A172 (cell line): ENCODE results near the gene NUP50. TPM values are rescaled to one million over a fixed set of nuclear protein-coding genes. Genes with fewer than 3 reads are reported as not detected.
A peak's percentile ranks its signal among the peaks of the same experiment; 100 is the strongest.

Source experiments
- DNase-seq: peaks from one replicate; pipeline ENCODE4 v3.0.0-alpha.2; 2015; ENCODE audit warnings: low spot score
- total RNA-seq: library from RNA; depleted of rRNA; stranded (reverse); fragments of >200 nt; shearing (Covaris generic); gene quantifications from 2 replicates; pipeline ENCODE4 v1.2.3, GENCODE V29; 2014

NUP50 gene
- total RNA-seq, 1 experiment from 2014 or later, result 51.5 TPM

DNA sequence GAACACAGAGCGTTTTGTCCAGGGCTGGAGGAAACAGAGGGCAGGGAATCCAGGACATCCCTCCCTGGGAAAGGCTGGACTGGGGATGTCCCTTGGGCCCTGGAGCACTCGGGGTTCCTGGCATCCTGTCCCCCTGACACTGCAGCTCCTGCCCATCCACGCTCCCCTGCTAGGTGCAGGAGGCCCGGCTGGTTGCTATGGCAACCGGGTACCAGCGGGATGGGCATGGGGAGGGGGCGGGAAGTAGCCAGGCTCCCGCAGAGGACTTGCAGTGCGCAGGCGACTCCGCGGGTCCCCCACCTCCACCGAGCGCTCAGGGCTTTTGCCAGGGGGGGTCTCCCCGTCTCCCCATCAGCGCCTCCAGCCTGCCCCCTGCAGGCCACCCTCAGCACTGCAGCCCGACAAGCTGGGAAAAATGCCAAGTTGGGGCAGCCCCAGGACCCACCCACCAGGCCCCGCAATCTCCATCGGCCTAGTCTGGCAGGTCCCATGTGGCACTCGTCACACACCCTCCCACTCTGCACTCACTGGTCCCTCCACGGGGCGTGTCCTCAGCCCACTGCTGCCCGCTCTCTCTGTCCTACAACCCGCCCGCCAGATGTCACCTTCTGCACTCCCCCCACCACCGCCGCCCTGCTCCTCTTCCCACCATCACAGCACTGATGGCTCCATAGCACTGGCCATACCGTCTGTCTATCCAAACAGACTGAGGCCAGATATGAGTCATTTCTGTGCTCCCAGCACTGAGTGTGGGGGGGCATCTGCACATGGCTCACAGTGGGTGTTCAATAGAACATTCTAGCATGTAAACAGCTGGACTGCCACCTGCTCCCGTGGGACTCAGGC is 45.5 kb downstream of the NUP50 start:
- peak; percentile 49 for DNase-seq

DNA sequence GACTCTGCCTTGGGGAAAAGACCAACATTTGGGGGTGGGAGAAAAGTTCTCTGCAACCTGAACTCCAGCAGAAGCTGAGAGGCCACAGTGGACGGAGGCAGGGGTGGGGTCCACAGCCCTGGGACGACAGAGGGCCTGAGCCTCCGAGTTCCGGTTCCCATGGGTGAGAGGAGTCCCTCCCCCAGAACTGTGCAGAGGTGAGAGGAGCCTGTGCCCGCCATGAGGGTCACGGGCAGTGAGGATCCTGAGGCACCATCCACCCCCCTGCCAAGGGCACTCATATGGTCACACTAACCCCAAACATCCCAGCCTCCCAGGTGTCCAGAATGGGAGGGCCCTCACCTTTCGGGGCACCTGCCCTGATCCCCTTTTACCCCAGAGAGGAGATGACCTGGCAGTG is 46.4 kb downstream of the NUP50 start:
- DNase-seq, result no peak

DNA sequence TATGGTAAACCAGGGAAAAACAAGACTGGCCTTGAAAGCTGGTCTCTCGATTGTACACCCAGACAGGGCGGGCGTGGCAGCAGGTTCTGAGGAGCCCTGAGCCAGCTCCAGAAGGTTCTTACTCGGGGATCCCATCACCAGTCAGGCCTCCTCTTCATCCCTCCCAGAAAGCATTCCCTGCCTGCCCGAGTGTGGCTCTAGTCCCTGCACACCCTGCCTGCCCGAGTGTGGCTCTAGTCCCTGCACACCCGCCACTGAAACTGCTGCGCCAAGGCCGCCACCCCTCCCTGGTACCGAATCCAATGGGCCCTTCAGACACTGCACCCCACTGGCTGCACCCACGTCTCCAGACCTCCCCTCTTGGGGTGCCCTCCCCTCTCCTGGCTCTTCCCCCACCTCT is 46.9 kb downstream of the NUP50 start:
- no peak for DNase-seq

DNA sequence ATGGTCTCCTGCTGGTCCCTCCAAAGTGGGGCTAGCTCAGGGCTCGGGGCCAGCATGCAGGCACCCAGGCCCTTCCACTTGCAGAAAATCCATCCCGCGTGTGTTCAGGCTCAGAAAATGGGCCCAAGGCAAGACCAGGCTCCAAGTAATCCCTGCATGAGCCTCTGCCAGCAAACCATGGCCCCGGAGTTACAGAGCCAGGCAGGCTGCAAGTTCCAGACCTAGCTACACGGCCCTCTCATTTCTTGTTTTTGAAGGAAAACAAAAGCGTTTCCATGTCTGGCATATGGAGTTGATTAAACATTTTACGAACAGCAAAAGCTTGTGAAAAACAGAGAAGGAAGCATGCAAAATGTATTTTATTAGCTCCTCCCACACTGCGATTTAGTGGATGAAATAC is 47.3 kb downstream of the NUP50 start:
- DNase-seq, result no peak

DNA sequence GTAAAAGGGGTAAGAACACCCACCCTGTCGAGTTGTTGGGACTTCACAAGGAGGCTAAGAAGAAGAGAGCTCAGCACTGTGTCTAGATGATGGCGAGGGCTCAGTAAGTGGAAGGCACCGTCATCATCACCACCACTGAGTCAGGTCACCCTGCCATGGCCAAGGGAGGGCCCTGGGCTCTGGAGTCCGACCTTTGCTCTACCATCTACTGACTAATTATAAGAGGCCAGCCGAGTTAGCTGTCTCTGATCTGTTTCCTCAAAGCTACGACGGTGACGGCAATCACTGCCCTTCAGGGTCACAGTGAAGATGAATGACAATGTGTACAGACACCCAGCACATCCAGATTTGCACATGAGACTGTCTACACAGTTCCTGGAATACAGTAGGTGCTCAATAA is 47.7 kb downstream of the NUP50 start:
- no peak for DNase-seq

DNA sequence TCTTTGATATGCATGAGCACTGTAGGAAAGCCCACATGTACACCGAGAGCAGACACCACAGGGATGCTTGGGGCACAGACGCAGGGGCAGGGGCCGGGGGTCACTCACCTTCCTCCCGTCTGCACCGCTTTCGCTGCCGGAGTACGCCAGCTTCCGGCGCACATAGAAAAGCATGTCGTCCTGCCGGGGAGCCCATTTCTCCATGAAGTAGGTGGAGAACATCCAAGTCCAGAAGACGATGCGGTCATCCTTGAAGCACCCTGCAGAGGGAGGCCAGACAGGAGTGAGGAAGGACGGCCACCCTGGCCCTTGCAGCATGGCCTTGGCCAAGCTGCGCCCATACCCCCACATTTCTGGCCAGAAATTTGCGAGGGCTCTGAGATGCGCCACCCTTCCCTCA is 48.1 kb downstream of the NUP50 start:
- DNase-seq, result peak; percentile 29

DNA sequence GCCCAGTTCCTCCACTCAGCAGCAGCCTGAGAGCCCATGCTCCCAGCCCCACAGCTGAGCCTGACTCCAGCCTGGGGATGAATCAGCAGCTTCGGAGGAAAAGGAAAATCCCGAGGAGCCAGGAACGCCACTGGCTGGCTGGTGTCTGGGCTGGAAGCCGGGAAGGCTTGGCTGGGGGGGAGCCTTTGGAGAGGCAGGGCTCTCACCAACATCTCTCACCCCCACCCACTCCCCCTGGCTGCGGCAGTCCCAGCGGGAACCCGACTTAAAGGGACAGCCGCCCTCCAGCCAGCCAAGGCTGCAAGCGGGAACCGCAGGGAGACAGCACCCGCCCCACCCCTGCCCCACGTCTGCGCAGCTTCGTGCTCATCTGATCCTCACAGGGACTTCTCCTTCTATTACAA is 48.6 kb downstream of the NUP50 start:
- peak; percentile 78 for DNase-seq

DNA sequence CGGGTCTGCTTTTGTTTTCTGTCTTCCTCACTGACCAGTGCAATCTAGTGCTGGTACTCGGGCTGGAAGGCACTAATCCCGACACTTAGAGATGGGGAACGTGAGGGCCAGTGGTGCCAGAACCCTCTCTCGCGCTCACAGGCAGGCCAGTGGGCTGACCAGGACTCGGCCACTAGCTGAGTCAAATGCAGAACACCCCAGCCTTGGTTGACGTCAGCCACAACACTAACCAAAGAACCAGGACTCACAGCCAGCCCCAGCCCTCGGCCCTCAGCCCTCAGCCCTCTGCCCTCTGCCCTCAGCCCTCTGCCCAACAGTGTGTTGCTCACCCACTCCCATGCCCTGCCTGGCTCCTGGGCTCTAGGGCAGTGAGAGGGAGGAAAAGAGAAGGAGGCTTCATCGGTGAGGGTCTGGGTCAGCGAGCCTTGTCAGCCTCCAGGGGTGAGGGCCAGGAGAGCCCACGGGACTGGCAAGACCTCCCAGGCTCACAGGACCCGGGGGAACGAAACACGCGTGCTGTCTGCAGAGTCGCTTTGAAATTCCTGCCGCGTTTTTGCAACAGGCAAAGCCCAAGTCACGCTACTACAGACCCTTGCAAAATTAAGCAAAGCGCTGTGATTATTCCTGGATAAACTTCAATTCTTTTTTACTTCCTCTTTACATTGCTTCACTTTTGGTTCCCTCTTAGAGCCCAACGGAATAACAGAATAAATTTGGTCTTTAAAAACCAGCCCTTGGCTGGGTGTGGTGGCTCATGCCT is 49.4 kb downstream of the NUP50 start:
- peak; percentile 27 for DNase-seq

DNA sequence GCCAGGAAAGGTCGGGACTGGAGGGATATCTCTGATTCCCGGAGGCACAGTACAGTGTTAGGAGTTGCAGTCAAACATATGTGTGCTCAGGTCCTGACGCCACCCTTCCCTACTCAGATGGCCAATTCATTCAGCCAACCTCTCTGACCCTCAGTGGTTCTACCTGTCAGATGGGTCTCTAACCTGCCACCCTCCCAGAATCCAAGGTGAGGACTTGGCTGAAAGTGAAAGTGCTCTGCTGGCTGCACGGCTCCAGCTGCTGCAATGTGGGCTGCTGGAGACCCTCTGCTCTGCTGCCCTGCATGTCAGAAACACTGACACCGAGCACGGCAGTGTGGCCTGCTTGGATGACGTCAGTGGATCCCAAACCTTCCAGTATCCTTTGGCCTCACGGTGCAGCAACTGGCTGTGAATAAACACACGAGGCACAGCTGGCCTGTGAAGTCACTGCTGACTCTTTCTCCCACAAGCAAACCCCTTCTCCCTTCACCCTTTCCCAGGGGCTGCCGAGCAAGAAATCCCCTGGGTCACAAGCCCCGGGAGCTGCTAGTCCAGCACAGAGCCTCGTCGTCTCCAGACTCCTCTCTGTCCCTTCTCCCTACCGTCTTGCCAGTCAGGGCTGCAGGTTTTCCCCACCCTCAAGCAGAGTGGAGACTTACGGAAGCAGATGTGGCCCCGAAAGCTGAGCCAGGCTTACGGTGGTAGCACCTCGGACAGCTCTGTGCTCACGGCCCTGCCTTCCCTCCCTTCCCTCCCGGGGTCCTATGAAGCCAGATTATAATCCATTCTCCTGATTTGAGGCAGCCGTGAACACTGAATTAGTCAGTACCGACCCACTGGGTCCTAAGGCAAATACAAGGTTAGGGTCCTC is 52.6 kb downstream of the NUP50 start:
- no peak for DNase-seq

DNA sequence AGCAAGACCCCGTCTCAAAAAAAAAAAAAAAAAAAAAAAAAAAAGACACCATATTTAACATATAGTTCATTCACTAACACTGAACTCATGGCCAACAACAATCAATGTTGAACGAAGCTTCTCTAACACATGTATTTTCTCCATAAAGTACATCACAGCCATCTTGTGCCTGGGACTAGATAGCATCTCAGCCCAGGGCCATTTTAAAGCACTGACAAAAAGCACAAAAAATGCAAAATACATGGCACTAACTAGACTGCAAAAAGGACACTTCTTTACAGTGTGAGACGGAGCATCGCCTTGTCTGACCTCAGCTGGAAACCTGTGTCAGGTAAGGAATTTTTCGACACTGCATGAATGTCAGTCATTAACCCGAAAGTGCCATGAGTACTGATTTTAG is 53.6 kb downstream of the NUP50 start:
- no peak for DNase-seq

DNA sequence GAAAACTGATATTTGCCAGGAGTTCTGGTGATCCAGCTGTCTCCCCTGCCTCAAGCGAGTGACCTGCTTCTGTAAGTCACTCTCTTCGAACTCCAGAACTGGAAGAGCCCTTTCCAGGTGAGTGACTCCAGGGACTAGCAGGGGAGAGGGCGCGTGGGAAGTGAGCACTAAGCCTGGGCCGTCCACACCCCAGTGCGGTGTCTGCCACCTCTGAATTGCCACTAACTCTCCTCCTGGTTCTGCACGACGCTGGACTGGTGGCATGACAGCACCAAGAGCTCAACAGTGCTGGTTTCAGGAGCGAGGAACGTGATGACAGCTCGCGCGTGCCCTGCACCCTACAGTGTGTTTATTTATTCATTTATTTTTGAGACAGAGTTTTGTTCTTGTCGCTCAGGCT is 54.1 kb downstream of the NUP50 start:
- no peak for DNase-seq

DNA sequence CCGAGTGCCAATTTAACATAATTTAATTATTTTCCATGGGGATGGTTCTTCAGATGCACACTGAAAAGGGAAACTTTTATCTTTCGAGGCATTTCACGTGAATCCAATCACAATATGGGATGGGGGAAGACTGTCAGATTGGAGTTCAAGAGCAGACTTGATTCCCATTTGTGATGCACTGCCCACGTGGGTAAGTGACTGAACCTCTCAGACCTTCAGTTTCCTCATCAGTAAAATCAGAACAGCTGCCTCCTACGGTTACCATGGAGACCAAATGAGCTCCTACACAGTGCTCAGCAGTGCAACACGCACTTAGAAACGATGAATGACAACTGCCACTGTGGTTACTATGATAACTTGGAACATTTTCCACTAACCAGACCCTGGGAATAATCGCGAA is 55.3 kb downstream of the NUP50 start:
- no peak for DNase-seq

DNA sequence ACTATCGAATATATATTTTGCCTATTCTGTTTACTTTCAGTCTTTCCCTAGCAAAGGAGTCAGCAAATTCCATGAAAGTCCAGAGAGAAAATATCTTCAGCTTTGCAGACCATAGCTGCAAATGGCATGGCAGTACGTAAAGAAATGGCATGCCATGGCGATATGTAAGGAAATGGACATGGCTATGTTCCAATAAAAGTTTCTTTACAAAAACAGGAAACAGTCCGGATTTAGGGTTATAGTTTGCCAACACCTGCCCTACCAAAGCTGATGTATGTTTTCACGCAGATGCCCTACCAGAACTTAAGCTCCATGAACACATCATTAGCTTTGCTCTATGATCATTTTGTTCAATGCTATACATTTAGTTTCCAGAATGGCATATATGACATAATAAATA is 57.5 kb downstream of the NUP50 start:
- DNase-seq, result no peak

DNA sequence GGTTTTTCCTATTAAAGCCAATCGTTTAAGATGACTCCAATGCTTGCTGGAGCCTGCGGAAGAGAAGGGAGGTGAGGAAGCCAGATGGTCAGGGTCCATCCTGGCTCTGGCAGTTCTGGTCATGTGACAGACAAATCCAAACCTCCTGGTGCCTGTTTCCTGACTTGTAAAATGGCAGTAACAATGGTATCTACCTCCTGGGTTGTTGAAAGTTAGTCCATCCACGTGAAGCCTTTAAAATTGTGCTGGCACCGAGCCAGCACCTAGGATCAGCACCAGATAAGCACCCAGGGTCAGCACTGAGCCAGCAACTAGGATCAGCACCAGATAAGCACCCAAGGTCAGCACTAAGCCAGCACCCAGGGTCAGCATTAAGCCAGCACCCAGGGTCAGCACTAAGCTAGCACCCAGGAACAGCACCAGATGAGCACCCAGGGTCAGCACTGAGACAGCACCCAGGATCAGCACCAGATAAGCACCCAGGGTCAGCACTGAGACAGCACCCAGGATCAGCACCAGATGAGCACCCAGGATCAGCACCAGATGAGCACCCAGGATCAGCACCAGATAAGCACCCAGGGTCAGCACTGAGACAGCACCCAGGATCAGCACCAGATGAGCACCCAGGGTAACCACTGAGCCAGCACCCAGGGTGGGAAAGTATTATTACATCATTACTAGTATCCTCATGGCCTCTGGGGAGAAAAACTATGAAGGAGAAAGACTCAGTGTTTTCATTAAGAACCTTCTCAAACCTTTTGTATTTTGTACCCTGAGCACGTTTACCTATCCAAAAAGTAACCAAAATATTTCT is 59.8 kb downstream of the NUP50 start:
- no peak for DNase-seq

DNA sequence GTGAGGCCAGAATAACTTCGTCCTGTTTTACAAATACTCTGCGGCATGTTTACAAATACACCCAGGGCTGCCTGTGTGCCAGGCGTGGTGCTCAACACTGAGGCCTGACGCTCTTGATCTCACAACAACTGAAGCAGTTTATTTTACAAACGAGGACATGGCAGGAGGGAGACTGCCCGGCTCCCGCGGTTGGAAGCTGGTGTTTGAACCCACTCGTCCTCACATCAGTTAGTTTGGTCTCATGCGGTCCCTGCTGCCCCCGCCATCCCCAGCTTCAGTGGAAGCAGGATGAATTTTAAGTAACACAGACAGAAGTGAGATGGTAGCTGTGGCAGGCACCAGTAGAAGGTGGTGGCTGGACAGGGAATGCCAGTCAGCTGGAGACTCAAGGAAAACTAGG is 60.6 kb downstream of the NUP50 start:
- no peak for DNase-seq

DNA sequence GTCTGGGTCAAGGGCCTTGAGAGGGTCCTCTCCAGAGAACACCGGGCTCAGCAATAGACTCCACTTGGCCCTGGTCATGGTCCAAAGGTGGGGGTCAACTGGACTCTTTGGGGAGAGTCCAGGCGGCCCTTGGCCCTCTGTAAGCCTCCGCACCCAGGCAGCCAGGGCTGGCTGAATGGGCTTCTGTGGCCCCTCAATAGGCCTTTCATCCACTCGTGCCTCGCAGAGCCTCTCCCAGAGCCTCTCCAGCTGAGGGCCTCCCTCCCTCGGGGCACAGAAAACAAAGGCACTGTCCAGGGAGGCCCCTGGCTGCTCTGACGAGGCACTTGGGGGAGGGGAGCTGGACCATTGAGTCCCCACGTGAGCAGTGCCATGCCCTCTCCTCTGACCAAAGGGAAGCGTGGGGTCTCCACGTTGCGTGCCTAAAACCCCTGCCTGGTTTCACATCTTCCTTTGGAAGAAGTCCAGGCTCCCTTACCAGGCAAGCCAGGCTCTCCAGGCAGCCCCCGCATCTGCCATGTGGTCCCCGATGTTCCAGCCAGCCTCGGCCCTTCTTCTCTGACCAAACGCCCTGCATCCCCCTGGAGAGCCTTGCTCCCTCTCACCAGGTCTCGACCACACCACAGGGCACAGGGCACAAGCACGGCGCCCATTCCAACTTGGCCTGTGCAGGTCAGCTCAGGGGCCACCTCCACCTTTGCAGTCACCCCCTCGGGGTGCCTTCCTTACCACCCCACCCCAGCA is 61.4 kb downstream of the NUP50 start:
- DNase-seq, result no peak

DNA sequence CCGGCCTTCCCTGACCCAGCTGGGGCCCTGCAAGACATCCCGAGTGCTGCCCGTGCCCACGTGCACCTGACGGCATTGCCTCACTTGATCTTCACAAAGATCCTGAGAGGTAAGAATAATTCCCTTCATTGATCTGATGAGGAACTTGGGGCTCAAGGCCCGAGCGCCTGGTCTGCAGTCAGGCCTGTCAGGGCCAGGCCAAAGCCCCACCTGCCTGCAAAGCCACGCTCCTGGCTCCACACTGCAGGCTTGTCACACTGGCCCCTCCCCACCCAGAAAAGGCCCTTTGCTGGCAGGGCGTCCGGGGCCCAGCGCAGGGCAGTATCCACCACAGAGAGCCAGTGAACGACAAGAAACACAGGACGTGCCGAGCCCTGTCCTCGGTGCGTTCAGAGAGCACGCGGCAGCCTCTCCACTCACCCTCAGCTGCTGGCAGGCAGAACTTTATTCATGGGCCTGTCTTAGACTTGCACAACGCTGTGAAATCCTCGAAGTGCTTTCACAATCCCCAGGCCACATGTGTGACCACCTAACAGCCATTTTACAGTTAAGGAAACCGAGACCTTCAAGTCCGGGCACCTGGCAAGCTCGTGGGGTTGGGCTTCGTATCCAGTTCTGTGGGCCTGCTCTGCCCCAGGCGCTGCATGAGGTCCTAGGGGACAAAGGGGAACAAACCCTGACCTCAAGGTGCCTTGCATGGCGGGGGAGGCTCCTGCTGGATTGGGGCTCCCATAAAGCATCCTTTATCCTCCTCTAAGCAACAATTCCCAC is 62.2 kb downstream of the NUP50 start:
- DNase-seq, result no peak

DNA sequence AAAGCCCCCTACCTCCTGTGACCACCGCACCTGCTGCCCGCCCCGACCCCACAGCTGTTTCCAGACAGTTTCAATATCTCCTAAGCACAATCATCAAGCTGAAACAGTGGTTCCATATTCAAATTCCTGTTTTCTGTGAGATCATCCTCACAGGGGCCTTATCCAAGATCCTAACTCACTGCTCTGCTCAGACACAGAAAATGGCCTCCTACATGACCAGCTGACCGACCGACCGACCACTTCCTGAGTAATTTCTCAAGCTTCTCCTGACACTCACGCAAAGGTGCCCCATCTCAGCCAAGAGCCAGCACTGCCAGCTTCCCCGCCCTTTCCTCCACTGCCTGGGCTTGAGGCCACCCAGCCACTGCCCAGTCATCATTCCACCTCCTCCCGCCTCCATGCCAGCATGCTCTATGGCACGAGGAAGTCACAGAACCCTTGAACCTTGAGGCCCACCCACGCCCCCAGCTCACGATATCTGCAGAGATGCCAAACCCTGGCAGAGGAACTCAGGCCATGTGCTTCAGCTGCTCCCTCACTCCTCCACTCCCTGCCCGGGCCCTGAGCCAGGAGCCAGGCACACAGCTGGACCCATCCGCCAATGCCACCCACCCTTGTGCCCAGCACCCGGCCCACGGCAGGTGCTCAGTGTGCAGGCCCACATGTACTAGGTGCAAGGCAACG is 62.9 kb downstream of the NUP50 start:
- peak; percentile 66 for DNase-seq

DNA sequence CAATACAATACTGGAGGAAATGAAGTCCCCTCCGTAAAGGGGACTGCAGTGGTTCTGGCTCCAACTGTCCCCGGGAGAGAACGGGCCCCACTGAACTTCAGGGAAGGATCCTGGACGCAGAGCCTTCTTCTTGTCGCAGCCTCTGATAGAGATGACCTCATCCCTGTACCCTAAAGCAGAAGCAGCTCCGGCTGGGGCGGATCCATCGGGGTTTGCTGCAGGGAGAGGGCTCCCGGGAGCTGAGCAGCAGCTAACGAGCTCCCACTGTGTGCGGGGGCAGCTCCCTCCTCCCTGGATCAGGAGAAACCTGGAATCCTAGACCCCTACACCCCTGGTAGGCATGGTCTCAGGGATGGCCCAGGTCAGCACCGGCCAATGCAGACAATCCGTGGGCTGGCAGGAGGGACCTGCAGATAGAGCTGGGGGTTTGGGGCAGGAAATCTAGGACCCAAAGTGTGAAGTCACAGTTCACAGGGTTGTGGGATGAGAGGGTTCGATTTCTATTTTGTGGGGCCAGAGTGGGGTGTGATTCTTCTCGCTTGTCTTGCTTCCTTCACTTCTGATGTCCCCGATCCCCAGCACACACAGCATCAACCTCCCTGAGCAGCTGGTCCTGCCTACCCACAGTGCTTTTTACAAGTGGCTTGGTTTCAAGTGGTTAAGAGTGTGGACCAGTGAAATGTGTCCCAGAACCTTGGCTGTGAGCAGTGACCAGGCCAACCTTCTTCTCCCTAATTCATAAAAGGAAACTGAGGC is 64.1 kb downstream of the NUP50 start:
- no peak for DNase-seq
